Lung microvascular endothelial cell (primary cell): ENCODE data around the gene C6orf47. TPM values are rescaled to one million over a fixed set of nuclear protein-coding genes. Genes with fewer than 3 reads are reported as not detected.
"Not testable (repeated sequence)": the region's sequence is repeated elsewhere in the genome, so short reads cannot be mapped to it uniquely, and the experiment has no call there.

Experiments used
- DNase-seq, 2 donors: peaks; one replicate each; pipeline versions ENCODE4 v3.0.0 to v3.0.0-alpha.2; 2010; ENCODE audit warnings: low read depth in 2 of 2
- total RNA-seq: library from RNA; depleted of rRNA; stranded (reverse); fragments of >200 nt; gene quantifications from 2 replicates; pipeline ENCODE4 v1.2.1, GENCODE V29; 2014

C6orf47 gene
- 15.5 and 24.0 TPM in 2 replicates for total RNA-seq

DNA sequence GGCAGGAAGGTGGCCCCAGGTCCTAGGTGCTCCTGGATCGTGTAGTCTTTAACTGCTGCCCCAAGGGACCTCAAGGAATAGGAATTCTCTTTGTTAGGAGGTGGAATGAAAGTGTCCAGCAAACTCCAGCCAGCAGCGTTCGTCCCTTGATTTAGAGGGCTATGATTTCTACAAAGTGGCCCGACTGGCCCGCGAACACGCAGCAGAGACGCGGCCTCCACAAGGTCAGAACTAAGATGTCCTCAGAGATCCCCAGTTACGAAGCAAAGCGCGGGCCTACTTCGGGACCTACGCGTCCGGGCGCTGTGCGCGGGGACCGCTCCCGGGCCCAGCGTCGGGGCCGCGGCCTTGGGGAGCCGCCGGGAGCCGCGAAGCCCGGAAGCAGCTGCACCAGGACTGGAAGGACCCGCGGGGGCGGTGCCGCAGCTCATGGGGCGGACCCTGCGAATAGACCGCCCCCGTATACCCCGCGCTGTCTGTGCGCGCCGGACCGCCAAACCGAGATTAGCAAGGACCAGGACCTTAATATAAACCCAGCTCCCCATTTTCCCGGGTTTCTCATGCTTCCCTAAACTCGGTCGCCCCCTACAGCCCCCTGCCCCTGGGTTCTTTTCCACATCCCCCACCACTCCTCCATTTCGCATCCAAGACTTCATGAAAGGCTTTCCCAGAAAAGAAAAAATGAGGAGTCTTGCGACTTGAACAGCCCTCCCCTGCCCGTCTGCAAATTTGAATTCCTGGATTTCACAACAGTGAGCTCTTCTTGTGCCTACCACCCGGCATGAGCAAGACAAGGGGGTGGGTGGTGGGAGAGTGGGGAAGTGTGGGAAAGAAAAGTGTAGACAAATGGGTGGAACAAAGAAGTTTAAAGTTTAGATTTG lies at the start of gene C6orf47:
Gene C6orf47, minus strand, starts transcription at position 398 of the 881 bp plus-strand sequence. CDS start 831 bp downstream, outside the sequence.
- peak; percentile 86 to 88 for DNase-seq

DNA sequence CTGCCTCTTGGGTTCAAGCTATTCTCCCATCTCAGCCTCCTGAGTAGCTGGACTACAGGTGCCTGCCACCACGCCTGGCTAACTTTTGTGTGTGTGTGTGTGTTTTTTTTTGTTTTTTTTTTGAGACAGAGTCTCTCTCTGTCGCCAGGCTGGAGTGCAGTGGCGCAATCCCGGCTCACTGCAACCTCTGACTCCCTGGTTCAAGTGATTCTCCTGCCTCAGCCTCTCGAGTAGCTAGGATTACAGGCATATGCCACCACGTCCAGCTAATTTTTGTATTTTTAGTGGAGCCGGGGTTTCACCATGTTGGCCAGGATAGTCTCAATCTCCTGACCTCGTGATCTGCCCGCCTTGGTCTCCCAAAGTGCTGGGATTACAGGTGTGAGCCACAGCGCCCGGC lies 48.6 kb upstream of the C6orf47 start:
- DNase-seq: not testable (repeated sequence)

- DNase-seq: no peak
These were observed 47.6 kb upstream of the C6orf47 start for GRCh38 chr6:31708224-31708623.

DNA sequence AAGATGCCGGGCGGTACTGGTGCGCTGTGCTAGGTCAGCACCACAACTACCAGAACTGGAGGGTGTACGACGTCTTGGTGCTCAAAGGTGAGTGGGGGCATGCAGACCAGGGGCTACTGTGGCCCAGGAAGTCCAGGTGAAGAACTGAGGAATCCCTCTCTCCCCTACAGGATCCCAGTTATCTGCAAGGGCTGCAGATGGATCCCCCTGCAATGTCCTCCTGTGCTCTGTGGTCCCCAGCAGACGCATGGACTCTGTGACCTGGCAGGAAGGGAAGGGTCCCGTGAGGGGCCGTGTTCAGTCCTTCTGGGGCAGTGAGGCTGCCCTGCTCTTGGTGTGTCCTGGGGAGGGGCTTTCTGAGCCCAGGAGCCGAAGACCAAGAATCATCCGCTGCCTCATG lies 47.1 kb upstream of the C6orf47 start:
- DNase-seq: no peak

GRCh38 chr6:31706599-31706998 lies 46.0 kb upstream of the C6orf47 start, which contains the start of gene LY6G6F:
Gene LY6G6F (plus strand): TSS chr6:31706866. CDS start chr6:31706907, 41 bp downstream.
- no peak for DNase-seq

GRCh38 chr6:31705931-31706330 lies 45.4 kb upstream of the C6orf47 start:
- DNase-seq: no peak

DNA sequence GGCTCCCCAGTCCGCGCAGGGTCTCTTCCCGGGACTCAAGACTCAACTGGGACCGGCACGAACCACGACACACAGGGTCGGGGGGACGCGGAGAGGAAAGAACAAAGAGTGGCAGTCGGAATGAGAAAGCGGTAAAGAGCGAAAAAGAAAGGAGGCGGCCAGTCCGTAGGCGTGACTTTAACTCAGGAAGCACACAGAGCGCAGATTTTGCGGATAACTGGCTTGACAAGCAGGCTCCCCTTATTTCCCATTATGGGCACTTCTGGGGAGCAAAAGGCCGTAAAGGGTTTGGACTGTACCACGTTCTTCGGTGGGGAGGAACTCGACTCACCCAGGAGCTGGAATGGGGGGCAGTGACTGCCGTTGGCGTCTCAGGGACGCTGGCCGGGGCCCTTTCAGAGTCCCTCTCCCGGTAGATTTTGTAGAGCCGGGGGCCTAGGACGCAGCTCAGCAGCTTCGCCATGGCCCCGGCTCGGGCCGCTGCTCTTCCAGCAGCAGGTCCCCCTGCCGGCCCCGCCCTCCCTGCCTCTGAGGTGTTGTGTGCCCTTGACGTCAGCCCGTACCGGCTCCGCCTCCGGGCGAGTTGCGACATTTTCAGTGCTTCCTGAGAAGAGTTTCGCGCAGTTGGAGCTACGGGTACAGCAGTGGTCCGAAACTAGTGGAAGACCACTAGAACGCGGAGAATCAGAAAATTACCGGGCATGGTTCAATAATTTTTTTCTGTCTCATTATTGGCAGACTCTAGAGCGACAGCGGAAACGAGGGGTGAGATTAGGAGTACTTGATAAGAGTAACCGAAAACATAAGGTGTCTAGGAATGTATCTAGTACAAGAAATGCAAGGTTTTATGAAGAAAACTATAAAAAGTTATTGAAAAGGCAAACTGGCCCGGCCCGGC lies 42.5 kb upstream of the C6orf47 start, which contains the start of gene ABHD16A:
Gene ABHD16A, minus strand, starts transcription at position 506 of the 898 bp plus-strand sequence. Its CDS starts 43 bp downstream, at position 463.
- peak; percentile 99 for DNase-seq

- DNase-seq: peak; percentile 31 to 43
These were observed 41.8 kb upstream of the C6orf47 start for GRCh38 chr6:31702405-31702818.

GRCh38 chr6:31701666-31702404 lies 41.3 kb upstream of the C6orf47 start:
- DNase-seq: peak; percentile 55 to 61

GRCh38 chr6:31700740-31701401 lies 40.3 kb upstream of the C6orf47 start:
- DNase-seq: no peak

DNA sequence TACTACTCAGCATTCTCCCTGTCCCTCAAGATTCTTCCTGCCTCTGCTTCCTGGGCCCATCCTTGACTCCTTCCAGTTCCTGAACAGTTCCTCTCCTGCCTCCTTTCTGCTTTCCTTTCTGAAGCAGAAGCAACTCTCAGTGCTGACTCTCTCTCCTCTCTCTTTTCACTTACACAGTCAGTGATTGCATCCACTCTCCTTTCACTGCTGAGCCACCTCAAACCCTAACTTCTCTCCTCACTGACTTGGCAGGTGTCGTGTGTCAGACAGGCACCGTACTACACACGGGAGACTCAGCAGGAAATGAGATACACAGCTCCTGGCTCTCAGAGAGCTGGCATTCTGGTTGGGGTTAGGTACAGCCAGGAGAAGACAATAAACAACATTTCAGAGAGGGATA lies 37.0 kb upstream of the C6orf47 start:
- DNase-seq: no peak

- DNase-seq: no peak
These were observed 33.0 kb upstream of the C6orf47 start for GRCh38 chr6:31693535-31693934.

DNA sequence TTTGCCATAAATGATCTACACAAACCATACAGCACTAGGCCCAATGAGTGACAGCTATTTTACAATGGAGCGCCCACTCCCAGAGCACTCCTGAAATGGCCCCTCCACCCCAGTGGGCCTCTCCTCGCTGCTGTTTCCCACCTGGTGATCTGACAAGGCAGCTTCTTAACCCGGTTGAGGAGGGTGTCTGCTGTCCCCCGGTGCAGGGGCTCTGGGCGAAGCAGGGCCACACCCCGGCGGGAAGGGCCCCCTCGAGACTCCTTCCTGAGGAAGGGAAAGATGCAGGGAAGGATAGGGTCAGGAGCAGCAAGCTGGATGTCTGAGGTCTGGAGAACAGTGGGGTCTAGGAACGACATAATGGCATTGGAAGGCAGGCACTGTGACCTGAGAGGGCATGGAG lies 32.3 kb upstream of the C6orf47 start:
- DNase-seq: no peak

- no peak for DNase-seq
These were observed 31.8 kb upstream of the C6orf47 start for GRCh38 chr6:31692353-31692752.

DNA sequence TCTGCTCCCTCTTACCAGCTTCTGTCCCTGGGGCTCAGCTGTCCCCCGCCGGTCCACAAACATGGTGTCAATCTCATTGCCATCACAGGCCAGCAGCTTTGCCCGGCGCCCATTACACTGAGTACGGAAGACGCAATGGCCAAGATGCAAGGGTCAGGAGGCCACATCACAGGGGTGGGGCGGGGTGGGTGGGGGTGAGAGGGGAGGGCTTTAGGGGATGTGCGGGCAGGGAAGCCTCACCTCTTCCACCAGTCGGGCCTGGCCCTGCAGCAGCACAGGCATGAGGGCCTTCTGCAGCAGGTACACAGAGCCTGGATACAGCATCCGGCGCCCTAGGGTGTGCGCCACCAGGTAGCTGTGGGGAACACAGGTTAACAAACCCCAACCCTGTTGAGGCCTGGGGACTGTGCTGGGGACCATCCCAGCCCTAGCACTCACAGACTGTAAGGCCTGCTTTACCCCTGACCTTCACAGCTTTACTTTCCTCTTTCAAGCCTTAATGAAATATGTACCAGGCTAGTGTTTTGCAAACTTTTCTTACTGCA lies 31.1 kb upstream of the C6orf47 start:
- no peak for DNase-seq

DNA sequence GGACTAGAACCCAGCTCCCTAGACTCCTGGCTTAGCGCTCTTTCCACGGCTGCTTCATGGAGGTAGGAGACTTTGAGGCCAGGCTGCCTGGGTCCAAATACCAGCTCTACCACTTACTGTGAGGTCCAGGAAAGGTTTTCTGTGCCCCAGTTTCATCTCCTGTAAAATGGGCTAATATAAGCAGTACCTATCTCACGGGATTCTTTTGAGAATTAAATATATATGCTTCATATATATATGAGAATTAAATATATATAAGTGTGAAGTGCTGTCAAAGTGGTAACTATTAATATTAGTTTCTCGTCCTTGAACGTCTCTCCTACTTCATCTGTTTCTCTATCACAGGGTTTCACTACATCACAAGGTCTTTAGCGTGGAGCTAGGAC lies 30.5 kb upstream of the C6orf47 start:
- no peak for DNase-seq

GRCh38 chr6:31690231-31691077 lies 29.9 kb upstream of the C6orf47 start:
- DNase-seq: no peak

- peak in 1 of 2 donors; percentile 29 for DNase-seq
These were observed 28.9 kb upstream of the C6orf47 start for GRCh38 chr6:31689249-31690110.
